COLO668 (cell line): Measurements from ENCODE around the gene NAT8L.

Experiments used
- DNase-seq: peaks from one replicate; lab custom pipeline; 2025; ENCODE audit not compliant: unreplicated experiment; lab: John Stamatoyannopoulos, UW

NAT8L gene

DNA sequence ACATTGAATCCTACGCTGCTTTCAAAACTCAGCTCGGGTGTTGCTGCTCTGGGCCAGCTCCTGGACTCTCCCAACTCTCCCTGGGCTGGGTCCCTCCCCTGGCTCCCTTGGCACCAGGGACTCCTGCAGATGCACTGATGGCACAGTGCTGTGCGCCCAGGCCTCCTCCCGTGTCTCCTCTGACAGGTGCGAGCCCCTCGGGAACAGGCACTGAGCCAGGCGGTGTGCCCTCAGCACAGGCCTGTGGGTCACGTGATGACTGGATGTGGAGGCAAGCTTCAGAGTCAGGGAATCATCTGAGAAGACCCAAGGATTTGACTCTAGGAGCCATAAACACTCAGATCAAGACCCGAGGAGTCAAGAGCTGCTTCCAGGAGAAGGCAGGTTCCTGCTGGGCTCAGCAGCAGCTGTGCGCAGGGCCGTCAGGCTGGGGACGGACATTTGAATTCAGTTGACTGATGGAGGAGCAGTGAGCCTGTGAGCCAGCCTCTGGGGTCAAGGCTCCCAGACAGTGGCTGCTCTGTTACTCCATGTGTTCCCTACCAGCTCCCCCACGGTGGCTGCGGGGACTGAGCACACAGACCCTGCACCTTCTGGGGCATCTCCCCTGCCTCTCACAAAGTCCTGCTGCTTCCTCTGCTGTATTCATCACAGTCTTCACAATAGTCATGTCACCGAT lies 33.0 kb downstream of the NAT8L start:
- no peak for DNase-seq

DNA sequence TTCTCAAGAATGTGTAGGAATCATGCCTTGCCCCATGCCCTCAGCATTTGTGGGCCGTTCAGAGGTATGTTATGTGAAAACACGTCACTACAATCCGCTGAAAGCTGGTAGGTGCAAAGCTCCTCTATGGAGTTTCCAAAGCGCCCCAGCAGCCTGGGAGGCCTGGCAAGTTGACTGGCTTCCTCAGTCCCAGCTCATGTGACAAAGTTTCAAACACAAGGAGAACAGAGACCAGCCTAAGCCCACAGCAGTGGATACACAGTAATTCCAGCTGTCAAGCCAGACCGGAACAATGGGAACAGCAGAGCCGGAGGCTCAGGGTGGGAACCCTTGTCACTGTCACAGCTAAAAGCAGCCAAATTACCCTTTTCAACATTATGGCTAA lies 33.5 kb downstream of the NAT8L start:
- no peak for DNase-seq

- DNase-seq, result no peak
Measured at GRCh38 chr4:2093265-2093664, 34.1 kb downstream of the NAT8L start.

- no peak for DNase-seq
Measured at GRCh38 chr4:2094545-2094944, 35.4 kb downstream of the NAT8L start.

DNA sequence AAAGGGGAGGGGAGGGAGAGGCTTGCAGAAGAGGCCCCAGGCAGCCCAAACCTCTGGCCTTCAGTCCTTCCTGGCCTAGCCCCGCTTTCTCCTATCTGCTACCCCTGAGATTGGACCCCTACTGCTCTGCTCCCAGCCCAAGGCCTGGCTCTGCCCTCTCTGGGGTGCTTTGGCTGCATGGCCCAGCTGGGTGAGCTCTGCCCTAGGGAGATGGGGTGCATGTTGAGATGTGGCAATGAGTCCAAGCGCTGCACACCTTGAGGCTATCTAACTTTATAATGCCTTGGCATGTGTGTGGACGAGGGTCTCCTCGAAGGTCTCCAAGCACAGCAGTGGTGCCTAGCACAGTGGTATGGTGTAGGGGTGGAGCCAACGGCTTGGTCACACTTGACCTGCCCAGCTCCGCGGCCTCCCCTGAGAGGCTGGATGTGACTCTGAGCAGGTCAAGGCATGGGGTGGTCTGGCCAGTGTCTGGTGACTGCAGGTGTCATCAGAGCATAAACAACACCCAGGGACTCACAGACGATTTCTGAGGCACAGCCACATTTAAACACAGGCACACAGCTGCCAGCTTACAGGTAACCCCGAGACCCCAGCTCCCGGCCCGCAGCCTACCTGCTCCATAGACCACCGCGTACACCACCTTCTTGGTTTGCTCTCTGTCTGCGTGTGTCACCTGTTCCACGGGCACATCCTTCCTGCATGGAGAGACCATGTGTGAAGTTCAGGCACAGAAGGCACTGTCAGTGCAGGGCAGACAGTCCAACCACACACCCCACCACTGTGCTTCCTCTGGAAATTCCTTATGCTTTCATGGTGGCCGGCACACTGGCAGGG lies 36.3 kb downstream of the NAT8L start:
- no peak for DNase-seq

- no peak for DNase-seq
Measured at GRCh38 chr4:2096073-2096609, 37.0 kb downstream of the NAT8L start.

DNA sequence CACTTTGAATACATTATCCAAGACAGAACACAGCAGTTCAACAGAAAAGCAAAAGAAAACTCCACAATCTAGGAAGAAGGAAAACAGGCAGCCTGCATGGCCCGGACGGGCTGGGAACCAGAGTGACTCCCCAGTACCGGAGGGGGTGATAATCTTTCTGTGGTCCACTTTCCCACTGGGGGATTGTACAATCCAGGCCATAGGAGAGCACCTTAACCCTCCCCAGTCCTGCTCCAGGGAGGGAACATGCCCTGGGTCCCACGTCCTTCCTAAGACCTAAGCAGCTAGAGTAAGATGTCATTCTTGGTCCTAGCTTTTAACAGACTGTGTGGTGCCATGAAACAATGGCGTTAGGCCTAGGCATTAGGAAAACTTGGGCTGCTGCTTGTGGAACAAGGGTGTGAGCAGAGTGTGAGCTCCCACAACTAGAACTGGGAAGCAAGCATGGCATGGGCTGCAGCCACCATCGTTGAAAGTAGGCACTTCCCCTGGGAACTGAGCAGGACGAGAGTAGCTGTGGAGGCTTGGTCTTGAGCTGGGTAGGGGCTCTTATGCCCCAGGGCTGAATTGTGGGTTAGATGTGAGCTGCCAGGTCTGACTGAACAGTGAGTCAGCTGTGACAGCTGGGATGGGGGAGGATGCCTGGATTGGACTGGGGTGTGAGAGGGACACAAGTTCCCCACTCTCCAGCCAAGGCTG lies 42.4 kb downstream of the NAT8L start:
- no peak for DNase-seq

DNA sequence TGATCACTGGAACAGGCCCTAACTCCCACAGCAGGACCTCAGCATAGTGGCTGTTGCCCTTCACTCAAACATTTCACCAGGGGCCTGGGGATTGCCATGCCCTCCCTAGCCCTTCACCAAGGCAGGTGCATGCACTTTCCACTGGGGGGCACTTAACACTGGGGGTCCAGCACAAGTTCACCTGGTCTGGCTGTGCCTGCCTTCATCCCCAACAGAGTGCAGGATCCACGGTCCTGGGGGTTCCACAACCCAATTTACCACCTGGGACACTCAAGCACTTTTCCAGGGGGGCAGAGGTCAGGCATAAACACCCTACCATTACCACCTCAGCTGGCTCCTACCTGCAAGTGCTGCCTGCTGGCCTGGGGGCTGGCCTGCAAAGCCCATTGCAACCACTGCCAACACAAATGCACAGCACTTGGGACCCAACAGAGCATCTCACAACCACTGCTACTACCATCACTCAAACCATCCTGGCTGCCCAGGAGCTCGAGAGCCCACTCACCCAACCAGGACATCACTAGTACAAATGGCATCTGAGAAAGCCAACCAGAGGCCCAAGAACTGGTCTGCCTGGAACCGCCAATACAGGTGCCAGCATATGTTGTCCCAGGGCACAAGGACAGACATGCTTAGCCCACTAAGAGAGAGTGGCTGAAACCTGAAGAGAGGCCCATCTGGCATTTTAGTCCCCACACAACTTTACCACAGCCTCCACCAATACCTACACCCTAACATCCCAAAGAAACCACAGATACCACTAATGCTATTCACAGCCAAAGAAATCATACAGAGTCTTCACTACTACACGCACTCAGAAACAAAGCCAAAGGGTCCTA lies 43.1 kb downstream of the NAT8L start:
- DNase-seq, result no peak

DNA sequence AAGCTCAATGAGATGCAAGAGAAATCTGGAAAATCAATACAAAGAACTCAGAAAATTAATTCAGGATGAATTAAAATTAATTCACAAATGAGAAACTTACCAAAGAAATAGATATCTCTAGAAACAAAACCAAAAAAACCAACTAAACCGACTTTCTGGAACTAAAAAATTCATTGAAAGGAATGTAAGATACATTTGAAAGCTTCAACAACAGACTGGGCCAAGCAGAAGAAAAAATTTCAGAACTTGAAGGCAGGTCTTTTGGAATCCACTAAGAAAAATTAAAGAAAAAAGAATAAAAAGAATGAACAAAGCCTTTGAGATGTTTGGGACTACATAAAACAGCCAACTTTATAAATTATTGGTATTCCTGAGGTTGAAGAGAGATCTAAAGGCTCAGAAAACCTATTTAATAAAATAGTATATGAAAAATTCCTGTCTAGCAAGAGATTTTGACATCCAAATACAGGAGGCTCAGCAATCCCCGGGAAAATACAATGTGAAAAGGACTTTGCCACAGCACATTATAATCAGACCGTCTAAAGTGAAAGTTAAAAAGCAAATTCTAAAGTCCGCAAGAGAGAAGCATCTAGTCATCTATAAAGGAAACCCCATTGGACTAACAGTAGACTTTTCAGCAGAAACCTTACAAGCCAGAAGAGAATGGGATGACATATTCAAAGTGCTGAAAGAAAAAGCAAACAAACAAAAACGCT lies 44.2 kb downstream of the NAT8L start:
- no peak for DNase-seq

- no peak for DNase-seq
Measured at GRCh38 chr4:2103843-2104547, 44.9 kb downstream of the NAT8L start.

DNA sequence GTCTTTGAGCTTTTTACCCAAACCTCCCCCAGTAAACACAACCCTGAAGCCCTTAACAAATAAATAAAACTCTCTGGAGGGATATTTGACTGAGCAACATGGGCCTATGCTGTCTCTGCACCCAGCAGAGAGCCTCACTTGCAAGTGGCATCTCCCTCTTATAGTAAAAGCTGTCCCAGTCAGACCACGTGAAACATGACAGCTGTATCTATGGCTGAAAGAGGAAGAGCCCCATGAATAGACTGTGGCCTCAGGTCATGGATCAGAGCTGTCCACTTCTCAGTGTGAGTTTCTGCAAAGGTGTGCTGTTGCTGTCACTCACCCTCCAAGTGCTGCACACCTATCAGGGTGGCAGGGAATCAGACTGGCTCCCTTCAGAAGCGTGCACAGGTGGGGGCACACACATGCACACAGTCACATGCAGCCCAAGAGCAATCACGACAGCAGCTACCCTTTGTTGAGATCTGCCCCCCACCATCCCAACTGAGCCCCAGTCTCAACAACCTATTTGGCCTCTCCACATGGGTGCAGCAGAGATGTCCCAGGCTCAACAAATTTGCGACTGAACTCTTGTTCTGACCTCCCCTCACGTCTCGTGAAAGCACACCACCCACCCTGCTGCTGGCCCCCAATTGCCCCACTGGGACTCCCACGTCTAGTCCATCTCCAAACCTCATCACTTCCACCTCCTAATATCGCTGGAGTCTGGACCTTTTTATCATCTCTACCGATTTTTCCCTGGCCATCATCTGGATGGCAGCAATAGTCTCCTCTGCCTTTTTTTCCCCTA lies 45.6 kb downstream of the NAT8L start:
- no peak for DNase-seq

DNA sequence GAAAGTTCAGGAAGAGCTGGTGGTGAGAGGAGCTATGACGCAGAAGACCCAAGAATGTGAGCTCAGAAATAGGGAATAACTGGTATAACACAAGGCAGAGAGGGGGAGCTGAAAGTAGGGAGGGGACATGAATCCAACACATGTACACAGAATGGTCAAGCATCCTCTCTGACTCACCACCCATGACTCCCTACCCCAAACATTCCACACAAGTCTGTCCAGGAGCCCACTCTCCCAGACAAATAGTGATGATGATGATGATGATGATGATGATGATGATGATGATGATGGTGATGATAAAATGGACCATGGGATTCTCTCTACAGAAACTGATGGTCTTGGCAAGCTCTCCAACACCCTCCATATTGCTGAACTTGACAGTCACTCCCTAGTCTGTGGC lies 46.4 kb downstream of the NAT8L start:
- no peak for DNase-seq

GRCh38 chr4:2116687-2117400 lies 57.7 kb downstream of the NAT8L start:
- no peak for DNase-seq
